ENCODE results near the gene COX6B1.
"Not testable (repeated sequence)": the region's sequence is repeated elsewhere in the genome, so short reads cannot be mapped to it uniquely, and the experiment has no call there.

The COX6B1 gene

GRCh38 chr19:35648017-35648961 is at the start of gene COX6B1:
COX6B1 (plus strand) TSS chr19:35648323; CDS start chr19:35651244, 2,921 bp downstream.
- DNase-seq = peak; percentile 98

GRCh38 chr19:35601971-35602370 is 46.2 kb upstream of the COX6B1 start:
- DNase-seq = no peak

DNA sequence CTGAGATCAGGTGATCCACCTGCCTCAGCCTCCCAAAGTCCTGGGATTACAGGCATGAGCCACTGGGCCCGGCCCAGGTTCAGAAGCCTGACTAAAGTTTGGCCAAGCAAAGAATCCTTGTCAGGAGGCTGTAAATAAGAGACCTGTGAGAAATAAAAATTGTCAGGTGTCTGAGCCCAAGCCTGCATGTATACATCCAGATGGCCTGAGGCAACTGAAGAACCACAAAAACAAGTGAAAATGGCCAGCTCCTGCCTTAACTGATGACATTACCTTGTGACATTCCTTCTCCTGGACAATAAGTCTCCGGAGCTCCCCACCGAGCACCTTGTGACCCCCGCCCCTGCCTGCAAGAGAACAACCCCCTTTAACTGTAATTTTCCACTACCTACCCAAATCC is 43.7 kb upstream of the COX6B1 start:
- DNase-seq = not testable (repeated sequence)

- not testable (repeated sequence) for DNase-seq
Measured at GRCh38 chr19:35607170-35607569, 41.0 kb upstream of the COX6B1 start.

GRCh38 chr19:35607661-35608060 is 40.5 kb upstream of the COX6B1 start:
- no peak for DNase-seq

- no peak for DNase-seq
Measured at GRCh38 chr19:35608251-35608650, 39.9 kb upstream of the COX6B1 start.

GRCh38 chr19:35609851-35610353 is 38.2 kb upstream of the COX6B1 start:
- no peak for DNase-seq

- no peak for DNase-seq
Measured at GRCh38 chr19:35612224-35612558, 35.9 kb upstream of the COX6B1 start.

DNA sequence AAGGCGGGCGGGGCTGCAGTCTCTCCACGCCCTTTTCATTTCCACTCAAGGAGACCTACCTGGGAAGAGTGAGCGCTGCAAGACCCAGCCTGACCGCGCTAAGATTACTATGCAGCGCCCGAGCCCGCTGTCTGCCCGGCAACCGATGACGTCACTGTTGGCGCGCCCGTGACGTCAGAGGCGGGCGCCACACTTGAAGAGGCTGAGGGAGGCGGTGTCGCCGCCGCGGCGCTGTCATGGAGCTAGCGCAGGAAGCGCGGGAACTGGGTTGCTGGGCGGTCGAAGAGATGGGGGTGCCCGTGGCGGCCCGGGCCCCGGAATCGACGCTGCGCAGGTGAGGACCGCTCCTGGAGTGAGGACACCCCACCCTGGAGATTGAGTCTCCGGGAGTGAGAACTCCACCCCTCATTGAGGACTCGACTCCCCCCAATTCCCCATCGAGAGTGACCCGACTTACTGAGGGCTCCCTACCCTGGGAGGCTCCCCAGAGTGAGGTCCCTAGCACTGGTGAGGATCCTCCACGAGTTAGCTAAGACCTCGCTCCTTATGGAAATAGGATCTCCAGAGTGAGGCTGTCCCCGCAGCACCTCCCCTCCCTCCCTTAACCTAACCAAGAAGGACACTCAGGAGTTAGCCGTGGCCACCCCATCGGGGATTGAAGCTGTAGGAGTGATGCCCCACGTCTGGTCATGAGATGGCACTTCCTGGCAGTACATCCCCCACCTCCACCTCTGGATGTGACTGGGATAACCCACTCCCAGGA is 35.4 kb upstream of the COX6B1 start, which contains the start of gene HAUS5:
Gene HAUS5 (plus strand): TSS at position 177 of the 763 bp plus-strand sequence. CDS start 60 bp downstream, at position 237.
- peak; percentile 88 for DNase-seq

- no peak for DNase-seq
Measured at GRCh38 chr19:35613574-35613973, 34.5 kb upstream of the COX6B1 start.

- no peak for DNase-seq
Measured at GRCh38 chr19:35615036-35615435, 33.1 kb upstream of the COX6B1 start.

- no peak for DNase-seq
Measured at GRCh38 chr19:35618857-35619256, 29.3 kb upstream of the COX6B1 start.

- DNase-seq = no peak
Measured at GRCh38 chr19:35619290-35619923, 28.7 kb upstream of the COX6B1 start.

DNA sequence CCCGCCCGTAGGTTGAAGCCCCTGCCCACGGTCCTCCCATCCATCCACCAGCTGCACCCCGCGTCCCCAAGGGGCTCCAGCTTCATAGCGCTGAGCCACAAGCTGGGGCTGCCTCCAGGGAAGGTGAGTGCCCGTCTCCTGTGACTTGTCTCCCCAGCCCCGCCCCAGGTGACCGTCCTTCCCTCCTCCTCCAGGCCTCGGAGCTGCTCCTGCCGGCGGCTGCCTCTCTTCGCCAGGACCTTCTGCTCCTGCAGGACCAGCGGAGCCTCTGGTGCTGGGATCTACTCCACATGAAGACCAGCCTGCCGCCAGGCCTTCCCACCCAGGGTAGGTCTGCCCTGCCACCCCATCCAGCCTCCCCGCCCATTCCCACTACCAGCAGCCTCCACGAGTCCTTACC is 28.1 kb upstream of the COX6B1 start:
- no peak for DNase-seq

- DNase-seq = no peak
Measured at GRCh38 chr19:35621708-35622107, 26.4 kb upstream of the COX6B1 start.

- DNase-seq = no peak
Measured at GRCh38 chr19:35622750-35623149, 25.4 kb upstream of the COX6B1 start.

DNA sequence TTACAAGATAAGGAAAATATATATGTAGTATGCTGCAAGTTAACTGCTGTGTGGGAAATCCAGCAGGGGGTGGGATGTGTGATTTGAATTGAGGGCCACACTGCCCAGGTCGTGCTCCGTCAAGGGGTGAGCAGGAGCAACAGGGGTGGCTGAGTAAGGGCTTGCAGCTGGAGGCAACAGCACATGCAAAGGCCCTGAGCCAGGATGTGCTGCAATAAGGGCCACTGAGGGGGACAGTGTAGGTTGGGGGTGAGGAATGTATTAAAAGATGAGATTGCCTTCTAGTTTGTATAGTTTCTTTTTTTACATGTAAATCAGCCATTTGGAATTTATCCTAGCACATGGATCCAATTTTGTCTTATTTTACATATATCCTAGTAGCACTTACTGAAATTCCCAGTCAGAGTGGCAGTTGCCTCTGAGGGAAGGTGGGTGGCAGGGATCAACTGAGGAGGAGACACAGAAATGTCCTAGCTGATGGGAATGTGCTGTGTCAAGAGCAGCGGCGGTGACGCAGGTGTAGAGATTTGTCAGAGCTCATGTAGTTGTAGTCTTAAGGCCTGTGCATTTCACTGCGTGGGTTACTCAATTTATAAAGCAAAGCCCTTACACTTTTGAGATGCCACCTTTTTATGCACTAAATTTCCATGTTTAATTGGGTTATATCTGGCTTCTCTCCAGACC is 24.7 kb upstream of the COX6B1 start:
- DNase-seq = no peak

- DNase-seq = no peak
Measured at GRCh38 chr19:35628264-35628564, 19.9 kb upstream of the COX6B1 start.

DNA sequence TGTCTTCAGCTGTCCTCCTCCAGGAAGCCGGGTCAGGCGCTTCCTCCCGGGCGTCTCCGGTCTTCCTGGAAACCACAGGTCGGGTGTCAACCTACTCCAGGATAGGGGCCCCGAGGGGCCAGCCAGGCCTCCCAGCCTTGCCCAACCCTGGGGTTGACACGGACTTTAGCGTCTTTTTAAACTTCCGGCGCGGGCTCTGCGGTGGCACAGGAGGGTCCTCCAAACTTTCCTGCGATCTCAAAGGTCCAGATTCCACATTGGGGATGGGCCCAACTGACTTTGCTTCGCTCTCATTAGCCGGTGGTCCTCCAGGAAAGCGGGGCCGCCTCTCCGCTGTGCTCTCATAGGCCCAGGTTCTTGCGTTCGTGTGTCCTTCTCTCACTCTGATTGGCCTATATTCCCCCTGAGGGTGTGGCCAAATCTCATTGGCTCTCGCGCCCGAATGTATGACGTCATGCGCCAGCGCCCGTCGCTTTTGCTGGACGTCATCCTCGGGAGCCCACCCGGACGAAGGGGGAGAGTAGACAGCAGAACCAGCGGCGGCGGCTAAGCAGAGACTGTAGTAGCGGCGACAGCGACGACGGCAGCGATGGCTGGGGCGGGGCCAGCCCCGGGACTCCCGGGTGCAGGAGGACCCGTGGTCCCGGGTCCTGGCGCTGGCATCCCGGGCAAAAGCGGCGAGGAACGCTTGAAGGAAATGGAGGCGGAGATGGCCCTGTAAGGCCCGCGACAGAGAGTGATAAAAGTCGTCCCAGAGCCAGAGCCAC is 19.4 kb upstream of the COX6B1 start, which contains the start of gene RBM42:
Gene RBM42 (plus strand): TSS at position 472 of the 767 bp plus-strand sequence. CDS start 118 bp downstream, at position 590.
- DNase-seq = peak; percentile 98

DNA sequence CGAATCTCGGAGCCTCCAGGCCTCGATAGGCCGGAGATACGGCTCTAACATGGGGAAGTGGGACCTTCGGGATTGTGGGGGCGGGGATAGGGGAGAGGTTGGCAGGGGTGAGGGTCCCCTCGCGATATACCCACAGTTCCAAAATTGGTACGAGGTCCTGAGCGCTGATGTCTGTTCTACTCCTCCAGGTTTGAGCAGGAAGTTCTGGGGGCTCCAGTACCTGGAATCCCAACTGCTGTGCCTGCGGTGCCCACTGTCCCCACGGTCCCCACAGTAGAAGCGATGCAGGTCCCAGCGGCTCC is 18.8 kb upstream of the COX6B1 start:
- no peak for DNase-seq

DNA sequence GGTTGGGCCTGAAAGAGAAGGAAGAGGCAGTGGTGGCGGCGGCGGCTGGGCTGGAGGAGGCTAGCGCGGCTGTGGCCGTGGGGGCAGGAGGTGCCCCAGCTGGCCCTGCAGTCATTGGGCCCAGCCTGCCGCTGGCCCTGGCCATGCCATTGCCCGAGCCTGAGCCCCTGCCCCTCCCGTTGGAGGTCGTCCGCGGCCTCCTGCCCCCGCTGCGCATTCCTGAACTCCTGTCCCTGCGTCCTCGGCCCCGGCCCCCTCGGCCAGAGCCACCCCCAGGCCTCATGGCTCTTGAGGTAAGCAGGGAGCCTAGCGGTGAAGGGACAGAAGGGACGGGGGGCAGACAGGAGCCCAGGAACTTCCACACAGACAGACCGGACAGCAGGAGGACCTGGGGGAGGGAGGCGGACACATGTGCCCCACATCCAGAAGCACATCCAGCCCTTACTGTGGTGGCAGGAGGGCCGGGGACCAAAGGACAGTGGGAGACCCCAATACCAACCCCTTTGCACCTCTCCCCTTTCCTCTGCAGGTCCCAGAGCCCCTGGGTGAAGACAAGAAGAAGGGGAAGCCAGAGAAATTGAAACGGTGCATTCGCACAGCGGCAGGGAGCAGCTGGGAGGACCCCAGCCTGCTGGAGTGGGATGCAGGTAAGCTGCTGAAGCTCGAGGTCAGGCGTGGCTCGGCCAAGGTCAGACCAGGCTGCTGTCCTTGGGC is 14.2 kb upstream of the COX6B1 start:
- no peak for DNase-seq

All from NCI-H446 treated with DMSO at 0.1 percent for 48 hours (cell line).